GM23248 (cell line): ENCODE measurements around the gene CD38. TPM values are rescaled to one million over a fixed set of nuclear protein-coding genes. Genes with fewer than 3 reads are reported as not detected.

Experiments used
- DNase-seq: peaks from one replicate; pipeline ENCODE4 v3.0.0-alpha.2; 2015
- H2AFZ ChIP-seq: fragments of 200-600 bp; sonication (generic); 2 replicates; pipeline ENCODE4 v1.6.1; 2016; ENCODE audit warnings: antibody characterized with exemption
- H3F3A ChIP-seq: fragments of 200-600 bp; sonication (generic); 2 replicates; pipeline ENCODE4 v1.6.1; 2016; ENCODE audit warnings: mild to moderate bottlenecking, antibody characterized with exemption, mixed run types; ENCODE audit not compliant: insufficient read depth
- H3K27ac ChIP-seq: fragments of 200-600 bp; sonication (generic); 2 replicates; pipeline ENCODE4 v1.5.1; 2016; ENCODE audit warnings: mild to moderate bottlenecking
- H3K27me3 ChIP-seq: fragments of 200-600 bp; sonication (generic); replicated peaks from 2 replicates; pipeline ENCODE4 v1.6.1; 2016; ENCODE audit warnings: mild to moderate bottlenecking; ENCODE audit not compliant: insufficient read depth
- H3K36me3 ChIP-seq: fragments of 200-600 bp; sonication (generic); 2 replicates; pipeline ENCODE4 v1.6.1; 2016; ENCODE audit warnings: low read depth, mild to moderate bottlenecking
- H3K4me1 ChIP-seq: fragments of 200-600 bp; sonication (generic); 2 replicates; pipeline ENCODE4 v1.6.1; 2016; ENCODE audit warnings: mild to moderate bottlenecking; ENCODE audit not compliant: insufficient read depth
- H3K4me2 ChIP-seq: fragments of 200-600 bp; sonication (generic); one replicate; pipeline ENCODE4 v1.6.1; 2016; ENCODE audit warnings: mild to moderate bottlenecking; ENCODE audit not compliant: unreplicated experiment
- H3K4me3 ChIP-seq: fragments of 200-600 bp; sonication (generic); 2 replicates; pipeline ENCODE4 v1.5.1; 2016; ENCODE audit warnings: mild to moderate bottlenecking
- H3K79me2 ChIP-seq: fragments of 200-600 bp; sonication (generic); 2 replicates; pipeline ENCODE4 v1.6.1; 2016; ENCODE audit warnings: mild to moderate bottlenecking; ENCODE audit not compliant: insufficient read depth
- H3K9ac ChIP-seq: fragments of 200-600 bp; sonication (generic); 2 replicates; pipeline ENCODE4 v1.6.1; 2016; ENCODE audit warnings: mild to moderate bottlenecking
- H3K9me2 ChIP-seq: fragments of 200-600 bp; sonication (generic); 2 replicates; pipeline ENCODE4 v1.6.1; 2016; ENCODE audit warnings: mixed run types, mild to moderate bottlenecking, moderate library complexity; ENCODE audit not compliant: insufficient read depth
- H3K9me3 ChIP-seq: fragments of 200-600 bp; sonication (generic); one replicate; pipeline ENCODE4 v1.6.1; 2017; ENCODE audit warnings: low read depth
- H4K20me1 ChIP-seq: fragments of 200-600 bp; sonication (generic); 2 replicates; pipeline ENCODE4 v1.6.0; 2016; ENCODE audit not compliant: insufficient read depth
- EZH2 ChIP-seq: fragments of 200-600 bp; sonication (generic); IDR thresholded peaks from 2 replicates; pipeline ENCODE4 v1.6.1; 2018; ENCODE audit warnings: antibody characterized with exemption, mild to moderate bottlenecking; ENCODE audit not compliant: insufficient read depth, poor library complexity, severe bottlenecking
- EZH2phosphoT487 ChIP-seq: fragments of 200-600 bp; sonication (generic); IDR thresholded peaks from 2 replicates; pipeline ENCODE4 v1.6.1; 2018; ENCODE audit warnings: antibody characterized with exemption, moderate library complexity, mild to moderate bottlenecking, low read depth; ENCODE audit not compliant: insufficient read depth
- WGBS, 2 experiments: methylation state at CpG; one replicate each; pipeline ENCODE4 v1.1.6; 2015 to 2017; ENCODE audit warnings: low lambda C conversion rate in 2 of 2, low coverage in 1 of 2; ENCODE audit errors: missing lambda C conversion rate in 2 of 2; 5-methylcytosine and 5-hydroxymethylcytosine counted together
- in situ Hi-C: fragments of 300-500 bp; cut with MboI; formaldehyde crosslinking; loops from 2 replicates; pipeline ENCODE4 v1.15.0; 2020
- polyA plus RNA-seq: library from polyadenylated mRNA; unstranded; fragments of >200 nt; fragmentation: Nextera tagmentation; extraction: Ambion mirVana; gene quantifications from 2 replicates; pipeline ENCODE4 v1.2.1, GENCODE V29; 2016
- total RNA-seq: library from RNA; depleted of rRNA; stranded (reverse); fragments of >200 nt; shearing (Covaris generic); gene quantifications from 2 replicates; pipeline ENCODE4 v1.2.3, GENCODE V29; 2014

Gene CD38
- total and polyA plus RNA-seq, 2 experiments from 2014 or later: not detected

GRCh38 chr4:15779306-15779705 lies 1.2 kb downstream of the CD38 start:
- H4K20me1 ChIP-seq: no peaks in the 10 kb centered on the region

DNA sequence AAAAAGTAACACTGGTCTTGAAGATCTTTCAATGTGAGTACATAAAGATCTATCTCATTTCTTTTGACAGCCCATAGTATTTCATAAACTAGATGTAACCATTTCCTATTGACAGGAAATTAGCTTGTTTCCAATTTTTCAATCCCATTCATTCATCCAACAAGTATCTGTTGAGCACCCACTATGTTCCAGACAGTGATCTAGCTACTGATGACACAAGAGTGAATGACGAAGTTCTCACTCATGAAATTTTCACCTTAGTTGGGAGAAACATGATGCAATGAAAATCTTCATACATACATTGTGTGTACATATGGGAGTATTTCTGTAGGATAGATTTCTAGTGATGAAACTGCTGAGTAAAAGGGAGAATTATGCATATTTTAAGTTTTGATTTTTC lies 1.7 kb downstream of the CD38 start:
- peaks cover 29% of the 10 kb centered on the region for H3K27me3 ChIP-seq
- peak overlapping the region; percentile 85 for H3K4me2 ChIP-seq
- H2AFZ ChIP-seq: peak overlapping the region; percentile 74
- H4K20me1 ChIP-seq: no peaks in the 10 kb centered on the region
- H3K4me1 ChIP-seq: 0 out of 2 replicates have a peak, but pooled peaks cover 4% of the 10 kb centered on the region
- H3K36me3 ChIP-seq: no peaks in the 10 kb centered on the region
- H3K9ac ChIP-seq: no peak overlapping the region
- in situ Hi-C loops: no loop called here
- H3K79me2 ChIP-seq: no peaks in the 10 kb centered on the region
- H3F3A ChIP-seq: no peaks in the 10 kb centered on the region
- H3K9me2 ChIP-seq: no peaks in the 10 kb centered on the region
- WGBS, 2 experiments: 63 to 74% methylated on average over 1 of the region's 1 CpG
- H3K9me3 ChIP-seq: no peaks in the 10 kb centered on the region
- no peak overlapping the region for H3K27ac ChIP-seq
- TF ChIP-seq EZH2phosphoT487 (no peak), EZH2 (no peak)
- DNase-seq: peak; percentile 21
- peak overlapping the region; percentile 58 for H3K4me3 ChIP-seq

More at GRCh38 chr4:15779306-15779705, 1.2 kb downstream of the CD38 start:
- Histone ChIP-seq H3K36me3 (no peaks in the 10 kb centered on the region), H3K4me3 (peak overlapping the region; percentile 58), H2AFZ (peak overlapping the region; percentile 74), H3K4me2 (peak overlapping the region; percentile 85), H3K27me3 (peaks cover 32% of the 10 kb centered on the region), H3K9me3 (no peaks in the 10 kb centered on the region), H3K9ac (no peak overlapping the region), H3K79me2 (no peaks in the 10 kb centered on the region), H3K4me1 (0 out of 2 replicates have a peak, but pooled peaks cover 4% of the 10 kb centered on the region), H3F3A (no peaks in the 10 kb centered on the region), H3K27ac (no peak overlapping the region), H3K9me2 (no peaks in the 10 kb centered on the region)
- peak; percentile 74 for DNase-seq
- 2 to 4% methylated on average over 14 of the region's 14 CpGs for WGBS, 2 experiments
- TF ChIP-seq EZH2phosphoT487: no peak
- no peak for TF ChIP-seq EZH2
- in situ Hi-C loops: no loop called here

GRCh38 chr4:15781427-15782095 lies 3.4 kb downstream of the CD38 start:
- TF ChIP-seq EZH2phosphoT487: no peak
- TF ChIP-seq EZH2: no peak
- no peak overlapping the region for H2AFZ ChIP-seq
- in situ Hi-C loops: no loop called here
- no peak overlapping the region for H3K4me2 ChIP-seq
- H3K9ac ChIP-seq: no peak overlapping the region
- no peaks in the 10 kb centered on the region for H4K20me1 ChIP-seq
- DNase-seq: no peak
- 0 out of 2 replicates have a peak, but pooled peaks cover 4% of the 10 kb centered on the region for H3K4me1 ChIP-seq
- no peaks in the 10 kb centered on the region for H3K36me3 ChIP-seq
- 64 to 71% methylated on average over 6 of the region's 6 CpGs for WGBS, 2 experiments
- H3K9me2 ChIP-seq: no peaks in the 10 kb centered on the region
- H3F3A ChIP-seq: no peaks in the 10 kb centered on the region
- H3K27ac ChIP-seq: no peak overlapping the region
- H3K9me3 ChIP-seq: no peaks in the 10 kb centered on the region
- H3K27me3 ChIP-seq: peaks cover 18% of the 10 kb centered on the region
- no peaks in the 10 kb centered on the region for H3K79me2 ChIP-seq
- H3K4me3 ChIP-seq: no peak overlapping the region

- 0 out of 2 replicates have a peak, but pooled peaks cover 4% of the 10 kb centered on the region for H3K4me1 ChIP-seq
- in situ Hi-C loops: no loop called here
- no peak overlapping the region for H2AFZ ChIP-seq
- no peak overlapping the region for H3K4me2 ChIP-seq
- H3K9ac ChIP-seq: no peak overlapping the region
- H3K27me3 ChIP-seq: peaks cover 15% of the 10 kb centered on the region
- H3K27ac ChIP-seq: no peak overlapping the region
- H4K20me1 ChIP-seq: no peaks in the 10 kb centered on the region
- DNase-seq: no peak
- TF ChIP-seq EZH2phosphoT487 (no peak), EZH2 (no peak)
- 47 to 48% methylated on average over 4 of the region's 4 CpGs for WGBS, 2 experiments
- no peaks in the 10 kb centered on the region for H3K9me2 ChIP-seq
- H3K36me3 ChIP-seq: no peaks in the 10 kb centered on the region
- H3K79me2 ChIP-seq: no peaks in the 10 kb centered on the region
- no peaks in the 10 kb centered on the region for H3K9me3 ChIP-seq
- H3F3A ChIP-seq: no peaks in the 10 kb centered on the region
- H3K4me3 ChIP-seq: no peak overlapping the region
Observed at GRCh38 chr4:15783676-15784075, 5.5 kb downstream of the CD38 start.
